DND-41 (cell line): ENCODE data around the gene RGS1.

ENCODE experiments used
- ATAC-seq: fragments of 200-7000 bp; cut with Tn5 transposase; 3 replicates; pipeline ENCODE4 v1.9.1; 2021; ENCODE audit warnings: low read depth; ENCODE audit not compliant: insufficient read depth
- DNase-seq: peaks from one replicate; pipeline ENCODE4 v3.0.0-alpha.2; 2020
- H2AFZ ChIP-seq: 2 replicates; pipeline ENCODE4 v1.6.0; 2012; ENCODE audit warnings: low read depth, low read length
- H3K27ac ChIP-seq: 2 replicates; pipeline ENCODE4 v1.5.1; 2012; ENCODE audit warnings: low read length, inconsistent platforms
- H3K27me3 ChIP-seq: fragments of 200-600 bp; sonication (generic); 2 replicates; pipeline ENCODE4 v1.6.0; 2012; ENCODE audit warnings: low read length, mild to moderate bottlenecking, inconsistent platforms; ENCODE audit not compliant: insufficient read depth, poor library complexity
- H3K36me3 ChIP-seq: 2 replicates; pipeline ENCODE4 v1.5.1; 2012; ENCODE audit warnings: low read length, inconsistent platforms; ENCODE audit not compliant: insufficient read depth
- H3K4me1 ChIP-seq: 2 replicates; pipeline ENCODE4 v1.5.1; 2012; ENCODE audit warnings: mild to moderate bottlenecking, low read length; ENCODE audit not compliant: insufficient read depth
- H3K4me2 ChIP-seq: 2 replicates; pipeline ENCODE4 v1.6.0; 2012; ENCODE audit warnings: mild to moderate bottlenecking, moderate library complexity, low read length, inconsistent platforms; ENCODE audit not compliant: insufficient read depth
- H3K4me3 ChIP-seq, 2 experiments: fragments of 200-600 bp in 1 of 2; shearing (Covaris generic) in 1 of 2; 2 replicates each; pipeline ENCODE4 v1.5.1; 2012 to 2016; ENCODE audit warnings: inconsistent platforms in 2 of 2, low read length in 2 of 2, mild to moderate bottlenecking in 2 of 2, low read depth in 1 of 2, moderate library complexity in 1 of 2
- H3K79me2 ChIP-seq: 2 replicates; pipeline ENCODE4 v1.6.0; 2012; ENCODE audit warnings: low read length, inconsistent platforms; ENCODE audit not compliant: insufficient read depth
- H3K9ac ChIP-seq: 2 replicates; pipeline ENCODE4 v1.6.0; 2012; ENCODE audit warnings: low read depth, mild to moderate bottlenecking, inconsistent platforms, low read length, moderate library complexity
- H3K9me3 ChIP-seq: 2 replicates; pipeline ENCODE4 v1.5.1; 2012; ENCODE audit warnings: low read length, moderate library complexity, mild to moderate bottlenecking, inconsistent platforms; ENCODE audit not compliant: insufficient read depth, severe bottlenecking
- H4K20me1 ChIP-seq: 2 replicates; pipeline ENCODE4 v1.6.0; 2012; ENCODE audit warnings: low read length; ENCODE audit not compliant: insufficient read depth
- CTCF ChIP-seq: IDR thresholded peaks from 2 replicates; pipeline ENCODE4 v1.5.1; 2012; ENCODE audit warnings: borderline replicate concordance, low read length, moderate library complexity, mild to moderate bottlenecking; ENCODE audit not compliant: poor library complexity, severe bottlenecking; ENCODE audit errors: extremely low read depth
- EZH2 ChIP-seq: IDR thresholded peaks from 3 replicates; pipeline ENCODE4 v1.6.1; 2012; ENCODE audit warnings: borderline replicate concordance, low read depth, mild to moderate bottlenecking, moderate library complexity, low read length, inconsistent platforms; ENCODE audit not compliant: severe bottlenecking

Gene RGS1

GRCh38 chr1:192539297-192540092, 36.1 kb upstream of the RGS1 start:
- Histone ChIP-seq H3K4me3 (peak overlapping the region in 1 of 2 experiments; percentile 31; a peak in 1 of 4 replicates), H3K9ac (peak overlapping the region; percentile 69), H3K4me2 (peak overlapping the region; percentile 53), H3K36me3 (no peaks in the 10 kb centered on the region), H2AFZ (0 out of 2 replicates have a peak overlapping the region, but pooled peaks have one; percentile 15), H3K4me1 (peaks cover 100% of the 10 kb centered on the region), H3K27me3 (no peaks in the 10 kb centered on the region), H3K27ac (peak overlapping the region; percentile 98), H4K20me1 (no peaks in the 10 kb centered on the region), H3K79me2 (peaks cover 41% of the 10 kb centered on the region), H3K9me3 (peaks cover 2% of the 10 kb centered on the region)
- TF ChIP-seq EZH2 (no peak), CTCF (no peak)
- DNase-seq, result no peak
- ATAC-seq, result peak; percentile 63

- H3K4me2 ChIP-seq, result no peak overlapping the region
Measured at GRCh38 chr1:192543445-192543844, 32.1 kb upstream of the RGS1 start.

GRCh38 chr1:192545896-192546521, 29.6 kb upstream of the RGS1 start:
- Histone ChIP-seq H3K79me2 (peaks cover 25% of the 10 kb centered on the region), H3K27ac (peak overlapping the region; percentile 84), H3K4me3 (peak overlapping the region in 1 of 2 experiments; percentile 38; a peak in 2 of 4 replicates), H3K27me3 (no peaks in the 10 kb centered on the region), H3K4me1 (peaks cover 94% of the 10 kb centered on the region), H4K20me1 (no peaks in the 10 kb centered on the region), H3K4me2 (peak overlapping the region; percentile 65), H3K36me3 (no peaks in the 10 kb centered on the region), H3K9me3 (no peaks in the 10 kb centered on the region), H3K9ac (peak overlapping the region; percentile 58), H2AFZ (peak overlapping the region; percentile 48; the same call in 1 of the 2 replicates)
- TF ChIP-seq EZH2 (no peak), CTCF (peak; percentile 40)
- DNase-seq (peak; percentile 53), ATAC-seq (peak; percentile 61)

More at GRCh38 chr1:192543445-192543844, 32.1 kb upstream of the RGS1 start:
- H2AFZ ChIP-seq, result no peak overlapping the region
- H4K20me1 ChIP-seq, result no peaks in the 10 kb centered on the region
- no peaks in the 10 kb centered on the region for H3K9me3 ChIP-seq
- no peak for TF ChIP-seq EZH2
- no peak for TF ChIP-seq CTCF
- no peaks in the 10 kb centered on the region for H3K36me3 ChIP-seq
- H3K9ac ChIP-seq, result peak overlapping the region; percentile 8; the same call in 1 of the 2 replicates
- peaks cover 34% of the 10 kb centered on the region for H3K79me2 ChIP-seq
- no peak for ATAC-seq
- DNase-seq, result no peak
- H3K27ac ChIP-seq, result peak overlapping the region; percentile 98
- peaks cover 94% of the 10 kb centered on the region for H3K4me1 ChIP-seq
- no peaks in the 10 kb centered on the region for H3K27me3 ChIP-seq
- H3K4me3 ChIP-seq, result no peak overlapping the region
